CD4-positive, alpha-beta T cell treated with Interleukin-1 beta for 1 hour (primary cell): Measurements from ENCODE around the gene SF1.

Source experiments
- DNase-seq, 2 donors: peaks; one replicate each; pipeline ENCODE4 v3.0.0-alpha.2; 2020 to 2022

The SF1 gene

GRCh38 chr11:64760759-64761420 is 17.5 kb downstream of the SF1 start:
- DNase-seq: peak in 1 of 2 donors; percentile 33

- DNase-seq: peak in 1 of 2 donors; percentile 32
Measured at GRCh38 chr11:64759722-64760719, 18.3 kb downstream of the SF1 start, which contains the start of gene PYGM. PYGM (minus strand) TSS chr11:64759974; CDS start chr11:64759898, 76 bp downstream.

DNA sequence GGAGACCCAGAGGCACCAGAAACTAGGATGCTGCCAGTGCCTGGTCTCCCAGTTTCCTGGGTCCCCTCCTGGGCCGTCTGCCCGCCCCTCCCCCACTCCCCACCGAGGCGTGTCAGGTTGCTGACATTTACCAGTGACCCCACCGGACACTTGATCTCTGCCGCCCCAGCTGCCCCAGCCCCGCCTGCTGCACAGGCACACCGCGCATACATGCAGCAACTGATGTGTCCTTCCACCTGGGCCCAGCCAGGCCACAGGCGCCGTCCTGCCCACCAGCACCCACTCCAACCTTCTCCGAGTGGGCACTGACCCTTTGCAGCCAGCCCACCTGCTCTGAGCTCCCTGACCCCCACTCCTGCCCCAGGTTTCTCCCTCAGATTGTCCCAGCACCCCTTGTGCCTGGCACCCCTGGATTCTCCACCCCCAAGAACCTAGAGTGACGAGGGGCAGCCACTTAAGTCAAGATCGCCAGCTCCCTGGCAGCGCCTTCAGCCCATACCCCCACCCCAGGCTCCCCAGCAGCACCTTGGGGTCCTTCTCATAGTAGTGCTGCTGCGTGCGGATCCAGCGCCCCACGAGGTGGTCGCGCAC is 19.1 kb downstream of the SF1 start:
- no peak for DNase-seq

DNA sequence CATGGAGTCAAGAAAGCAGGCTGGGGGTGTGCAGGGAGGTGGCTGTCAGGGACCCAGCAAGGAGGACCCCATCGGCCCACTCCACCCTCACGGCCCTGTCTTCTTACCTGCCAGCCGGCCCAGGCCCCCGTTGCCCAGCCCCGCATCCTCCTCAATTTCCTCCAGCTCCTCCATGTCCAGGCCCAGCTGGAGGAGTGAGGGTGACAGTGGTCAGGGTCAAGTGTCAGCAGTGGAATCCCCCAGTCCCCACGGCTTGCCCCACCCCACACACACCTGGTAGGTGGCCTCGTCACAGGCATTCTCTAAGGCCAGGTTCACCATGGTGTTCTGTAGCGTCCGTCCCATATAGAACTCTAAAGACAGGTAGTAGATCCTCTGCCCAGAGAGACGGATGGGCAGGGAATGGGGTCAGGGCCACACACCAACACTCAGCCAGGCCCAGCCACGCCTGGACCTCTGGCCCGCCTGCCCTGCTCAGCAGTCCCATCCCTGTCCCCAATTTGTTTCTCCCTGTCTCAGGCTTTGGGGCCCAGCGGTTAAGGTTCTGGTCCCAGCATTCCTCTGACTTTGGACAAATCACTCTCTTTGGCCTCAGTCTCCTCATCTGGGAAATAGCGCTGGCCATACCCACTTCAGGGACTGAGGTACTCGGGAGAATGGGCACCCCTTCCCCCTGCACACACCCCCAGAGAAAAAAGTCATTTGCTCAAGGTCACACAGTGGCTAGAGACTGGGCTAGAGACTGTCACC is 19.8 kb downstream of the SF1 start:
- DNase-seq: no peak

DNA sequence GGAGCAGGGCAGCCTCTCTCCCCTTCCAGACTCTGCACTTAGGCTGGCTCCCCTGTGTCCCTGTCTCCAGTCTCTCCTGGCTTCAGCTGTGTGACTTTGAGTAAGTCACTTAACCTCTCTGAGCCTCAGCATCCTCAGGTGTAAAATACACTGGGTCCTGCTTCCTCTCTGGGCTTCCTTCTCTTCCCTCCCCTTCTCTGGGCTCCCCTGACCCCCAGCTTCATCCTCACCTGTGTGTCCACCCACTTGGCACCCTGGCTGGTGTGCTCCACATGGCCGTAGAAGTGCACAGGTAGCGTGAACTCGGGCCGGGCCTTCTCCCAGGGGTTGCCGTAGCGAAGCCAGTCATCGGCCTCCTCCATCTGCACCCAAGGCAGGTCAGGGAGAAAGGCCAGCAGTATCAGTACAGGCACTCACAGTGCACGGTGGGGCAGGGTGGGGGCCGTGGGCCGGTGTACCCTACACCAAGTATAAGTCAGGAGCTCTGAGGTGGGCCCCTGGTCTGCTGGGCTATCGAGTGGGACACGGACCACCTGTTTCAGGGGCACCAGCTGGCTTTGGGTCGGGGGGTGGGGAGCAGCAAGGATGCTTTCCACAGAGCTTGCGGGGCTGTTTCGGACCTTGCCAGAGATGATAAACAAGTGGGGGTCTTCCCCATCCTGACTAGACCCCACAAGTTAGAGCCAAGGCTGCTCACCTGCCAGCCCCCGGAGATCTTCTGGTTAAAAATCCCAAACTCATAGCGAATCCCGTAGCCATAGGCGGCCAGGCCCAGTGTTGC is 20.6 kb downstream of the SF1 start:
- DNase-seq: no peak

GRCh38 chr11:64755681-64756361 is 22.5 kb downstream of the SF1 start:
- no peak for DNase-seq

- DNase-seq: no peak
Measured at GRCh38 chr11:64754919-64755662, 23.3 kb downstream of the SF1 start.

- DNase-seq: no peak
Measured at GRCh38 chr11:64754124-64754918, 24.0 kb downstream of the SF1 start.

DNA sequence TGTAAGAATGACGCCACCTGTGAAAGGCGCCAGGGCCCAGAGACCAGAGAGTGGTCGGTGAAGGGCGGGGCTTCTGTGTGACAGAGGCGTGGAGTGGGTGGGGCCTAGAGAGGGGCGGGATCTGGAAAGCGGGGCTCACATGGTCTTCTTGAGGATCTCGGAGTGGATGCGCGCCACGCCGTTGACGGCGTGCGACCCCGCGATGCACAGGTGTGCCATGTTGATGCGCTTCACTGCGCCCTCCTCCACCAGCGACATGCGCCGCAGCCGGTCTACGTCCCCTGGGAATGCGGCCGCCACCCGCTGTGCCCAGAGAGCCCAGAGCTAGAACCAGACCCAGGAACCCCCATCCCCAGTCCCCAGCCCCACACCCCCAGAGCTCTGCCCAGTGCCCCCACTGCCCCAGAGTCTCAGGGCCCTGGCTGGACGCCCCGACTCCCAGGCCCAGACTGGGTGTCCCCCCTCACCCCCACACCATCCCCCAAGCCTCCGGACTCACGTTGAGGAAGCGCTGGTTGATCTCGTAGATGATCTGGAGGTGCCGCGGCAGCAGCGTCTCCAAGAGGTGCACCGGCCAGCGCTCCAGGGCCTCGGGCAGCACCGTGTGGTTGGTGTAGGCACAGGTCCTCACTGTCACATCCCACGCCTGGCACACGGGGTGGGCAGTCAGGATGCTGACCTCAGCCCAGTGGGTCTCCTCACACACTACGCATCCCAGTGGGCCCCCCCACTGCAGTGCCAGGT is 24.8 kb downstream of the SF1 start:
- DNase-seq: no peak

GRCh38 chr11:64753019-64753379 is 25.3 kb downstream of the SF1 start:
- no peak for DNase-seq

- no peak for DNase-seq
Measured at GRCh38 chr11:64752175-64752970, 26.0 kb downstream of the SF1 start.

- no peak for DNase-seq
Measured at GRCh38 chr11:64751580-64751979, 26.8 kb downstream of the SF1 start.

DNA sequence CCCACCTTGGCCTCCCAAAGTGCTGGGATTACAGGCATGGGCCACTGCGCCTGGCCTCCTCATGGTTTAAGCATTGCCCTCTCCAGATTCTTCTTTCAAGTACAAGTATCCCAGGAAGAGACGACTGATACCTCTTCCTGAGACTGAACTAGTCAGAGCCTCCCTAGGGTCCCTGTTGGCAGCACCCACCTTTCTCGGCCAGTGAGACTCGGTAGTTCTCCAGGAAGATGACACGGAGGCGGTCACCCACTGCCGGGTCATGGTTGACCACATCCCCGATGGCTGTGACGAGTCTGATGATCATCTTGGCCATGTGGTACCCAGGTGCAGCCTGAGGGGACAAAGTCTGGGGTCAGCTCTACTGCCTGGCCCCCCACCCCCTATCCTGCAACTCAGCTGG is 27.2 kb downstream of the SF1 start:
- no peak for DNase-seq

GRCh38 chr11:64750361-64751054 is 27.8 kb downstream of the SF1 start:
- DNase-seq: peak in 1 of 2 donors; percentile 46

GRCh38 chr11:64747961-64748665 is 30.2 kb downstream of the SF1 start:
- DNase-seq: no peak

DNA sequence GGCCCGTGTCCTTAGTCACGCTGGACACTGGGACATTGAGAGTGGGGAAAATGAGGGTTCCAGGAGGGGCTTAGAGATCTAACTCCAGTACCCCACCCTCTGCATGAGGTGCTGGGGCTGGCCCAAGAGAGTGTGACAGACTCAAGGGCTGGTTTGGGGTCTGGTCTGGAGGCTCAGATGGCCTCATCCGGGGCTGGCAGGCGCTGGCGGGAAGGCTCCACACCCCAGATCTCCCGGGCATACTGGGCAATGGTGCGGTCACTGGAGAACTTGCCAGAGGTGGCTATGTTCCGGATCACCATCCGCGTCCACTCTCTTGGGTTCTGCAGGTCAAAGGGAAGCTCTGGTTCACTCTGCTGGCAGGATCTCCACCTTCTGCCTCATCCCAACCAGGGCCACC is 31.9 kb downstream of the SF1 start:
- no peak for DNase-seq
